ENCODE measurements around the gene GPR161. TPM values are rescaled to one million over a fixed set of nuclear protein-coding genes. Genes with fewer than 3 reads are reported as not detected.

Gene GPR161
- polyA plus RNA-seq, 2 of the 4 experiments (the other 2 are of a cell fraction) = 7.8 to 9.4 TPM

DNA sequence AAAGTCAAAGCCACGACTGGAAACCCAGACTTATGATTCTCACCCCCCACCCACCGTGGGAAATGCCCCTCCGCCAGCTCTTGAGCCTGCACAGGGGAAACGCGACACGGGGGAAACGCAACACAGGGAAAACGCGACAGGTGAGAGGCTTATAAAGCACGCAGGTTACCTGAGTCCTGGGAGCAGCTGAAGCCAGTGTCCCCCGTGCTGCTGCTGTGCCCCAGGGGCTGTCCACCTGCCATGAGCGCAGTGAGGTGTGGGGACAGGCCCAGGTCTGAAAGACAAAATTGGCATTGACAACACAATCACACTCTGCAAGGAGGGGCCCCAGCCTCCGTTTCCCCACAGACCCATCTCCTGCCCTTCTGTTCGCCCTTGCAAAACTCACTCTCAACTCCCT lies 46.3 kb downstream of the GPR161 start (continued):
- TF ChIP-seq, protein P1, sequence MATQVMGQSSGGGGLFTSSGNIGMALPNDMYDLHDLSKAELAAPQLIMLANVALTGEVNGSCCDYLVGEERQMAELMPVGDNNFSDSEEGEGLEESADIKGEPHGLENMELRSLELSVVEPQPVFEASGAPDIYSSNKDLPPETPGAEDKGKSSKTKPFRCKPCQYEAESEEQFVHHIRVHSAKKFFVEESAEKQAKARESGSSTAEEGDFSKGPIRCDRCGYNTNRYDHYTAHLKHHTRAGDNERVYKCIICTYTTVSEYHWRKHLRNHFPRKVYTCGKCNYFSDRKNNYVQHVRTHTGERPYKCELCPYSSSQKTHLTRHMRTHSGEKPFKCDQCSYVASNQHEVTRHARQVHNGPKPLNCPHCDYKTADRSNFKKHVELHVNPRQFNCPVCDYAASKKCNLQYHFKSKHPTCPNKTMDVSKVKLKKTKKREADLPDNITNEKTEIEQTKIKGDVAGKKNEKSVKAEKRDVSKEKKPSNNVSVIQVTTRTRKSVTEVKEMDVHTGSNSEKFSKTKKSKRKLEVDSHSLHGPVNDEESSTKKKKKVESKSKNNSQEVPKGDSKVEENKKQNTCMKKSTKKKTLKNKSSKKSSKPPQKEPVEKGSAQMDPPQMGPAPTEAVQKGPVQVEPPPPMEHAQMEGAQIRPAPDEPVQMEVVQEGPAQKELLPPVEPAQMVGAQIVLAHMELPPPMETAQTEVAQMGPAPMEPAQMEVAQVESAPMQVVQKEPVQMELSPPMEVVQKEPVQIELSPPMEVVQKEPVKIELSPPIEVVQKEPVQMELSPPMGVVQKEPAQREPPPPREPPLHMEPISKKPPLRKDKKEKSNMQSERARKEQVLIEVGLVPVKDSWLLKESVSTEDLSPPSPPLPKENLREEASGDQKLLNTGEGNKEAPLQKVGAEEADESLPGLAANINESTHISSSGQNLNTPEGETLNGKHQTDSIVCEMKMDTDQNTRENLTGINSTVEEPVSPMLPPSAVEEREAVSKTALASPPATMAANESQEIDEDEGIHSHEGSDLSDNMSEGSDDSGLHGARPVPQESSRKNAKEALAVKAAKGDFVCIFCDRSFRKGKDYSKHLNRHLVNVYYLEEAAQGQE (IDR thresholded peaks at IDR 0.05) = no peak
- no peak for TF ChIP-seq ELK1 (IDR thresholded peaks at IDR 0.05; ENCODE audit: low read depth, low read length)
- TF ChIP-seq RAD21 (conservative IDR thresholded peaks at IDR 0.05 in 1 of 2, IDR thresholded peaks at IDR 0.05 in 1 of 2) = no peak
- no peak for TF ChIP-seq HOXB13 (CRISPR knock-in tag; IDR thresholded peaks at IDR 0.05; ENCODE audit: low read depth)
- no peak for TF ChIP-seq KDM1A (IDR thresholded peaks at IDR 0.05; ENCODE audit: low read depth)

- Histone ChIP-seq H3K4me1 (peaks cover 13% of the 10 kb centered on the region), H3K9me3 (no peaks in the 10 kb centered on the region), H3K27ac (no peak overlapping the region), H3K4me2 (no peak overlapping the region), H3K4me3 (no peak overlapping the region)
- ChIA-PET POLR2A (no interaction called here), CTCF (interaction anchor here (0.9 to 10.5 kb wide), 4 partner anchors 7 to 55 kb away, joined by 3 to 94 read pairs (median 8); no protein-coding TSS in a partner anchor)
- 100% methylated on average over 2 of the region's 2 CpGs for WGBS (ENCODE audit: missing lambda C conversion rate)
- DNase-seq (ENCODE audit: low read depth in 1 of 2, low spot score in 1 of 2) (no peak), FAIRE-seq (no peak), ATAC-seq (no peak)
- TF ChIP-seq SMC3 (IDR thresholded peaks at IDR 0.05) (no peak), RARB (CRISPR knock-in tag; IDR thresholded peaks at IDR 0.05) (no peak), HDAC2 (IDR thresholded peaks at IDR 0.05) (no peak)
These were observed 46.8 kb downstream of the GPR161 start for GRCh38 chr1:168089979-168090337.

DNA sequence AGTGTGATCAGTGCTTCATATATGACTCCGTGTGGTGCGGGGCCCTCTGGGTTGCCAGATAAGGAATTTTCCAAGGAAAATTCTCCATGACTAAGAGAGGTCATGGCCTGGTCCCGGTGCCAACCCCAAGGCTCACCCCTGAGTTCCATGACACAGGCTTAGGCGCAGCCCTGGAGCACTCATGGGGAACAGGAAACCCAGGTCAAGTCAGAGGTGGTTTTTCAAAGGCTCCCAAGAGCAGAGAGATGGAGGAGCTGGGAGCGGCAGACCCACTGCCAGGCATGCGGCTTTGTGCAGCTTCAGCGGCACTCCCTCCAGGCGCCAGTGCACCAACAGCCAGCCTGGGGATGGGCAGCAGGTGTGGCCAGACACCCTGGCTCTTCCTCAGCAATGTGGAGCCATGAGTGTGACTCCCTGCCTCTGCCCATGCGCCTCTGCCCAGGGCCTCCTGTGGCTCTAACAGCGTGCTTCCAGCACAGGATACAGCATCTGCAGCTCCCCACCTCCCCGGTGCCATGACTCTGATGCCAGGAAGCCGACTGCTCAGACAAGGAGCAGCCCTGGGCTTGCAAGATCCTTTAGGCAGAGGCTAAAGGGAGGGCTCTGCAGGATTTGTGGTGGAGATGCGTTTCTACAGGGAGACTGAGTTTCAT lies 47.3 kb downstream of the GPR161 start:
- H3K4me3 ChIP-seq = no peak overlapping the region
- ChIA-PET POLR2A (no interaction called here), CTCF (interaction anchor here (0.9 to 10.5 kb wide), 4 partner anchors 6 to 56 kb away, joined by 3 to 94 read pairs (median 8); no protein-coding TSS in a partner anchor)
- peak overlapping the region in 1 of 2 experiments; percentile 40; a peak in 2 of 6 replicates for H3K27ac ChIP-seq
- WGBS (ENCODE audit: missing lambda C conversion rate) = 72% methylated on average over 13 of the region's 13 CpGs
- peaks cover 13% of the 10 kb centered on the region for H3K4me1 ChIP-seq
- DNase-seq (ENCODE audit: low read depth in 1 of 2, low spot score in 1 of 2) = no peak
- FAIRE-seq = no peak
- ATAC-seq = peak in 1 of 2 experiments; percentile 7; a peak in 1 of 6 replicates
- H3K9me3 ChIP-seq = no peaks in the 10 kb centered on the region
- peak overlapping the region; percentile 13; the same call in 1 of the 3 replicates for H3K4me2 ChIP-seq
- TF ChIP-seq EHF (CRISPR knock-in tag; IDR thresholded peaks at IDR 0.05) (no peak), E2F6 (IDR thresholded peaks at IDR 0.05; ENCODE audit: borderline replicate concordance, low read depth) (no peak), CEBPB (IDR thresholded peaks at IDR 0.05) (no peak), TP53 (CRISPR knock-in tag; IDR thresholded peaks at IDR 0.05) (no peak), RNF2 (IDR thresholded peaks at IDR 0.05; ENCODE audit: borderline replicate concordance, low read depth) (no peak), CBX2 (IDR thresholded peaks at IDR 0.05; ENCODE audit: borderline replicate concordance, low read depth) (no peak), ZC3H11A (IDR thresholded peaks at IDR 0.05) (no peak), RFX5 (IDR thresholded peaks at IDR 0.05) (no peak), KDM1A (IDR thresholded peaks at IDR 0.05; ENCODE audit: low read depth) (no peak), SMC3 (IDR thresholded peaks at IDR 0.05) (no peak), NPAS2 (CRISPR knock-in tag; IDR thresholded peaks at IDR 0.05; ENCODE audit: borderline replicate concordance) (no peak), HMGXB4 (CRISPR knock-in tag; IDR thresholded peaks at IDR 0.05; ENCODE audit: borderline replicate concordance) (no peak), RARB (CRISPR knock-in tag; IDR thresholded peaks at IDR 0.05) (no peak), RAD21 (conservative IDR thresholded peaks at IDR 0.05 in 1 of 2, IDR thresholded peaks at IDR 0.05 in 1 of 2) (no peak), MAFK (IDR thresholded peaks at IDR 0.05; ENCODE audit: partially characterized antibody) (no peak), JUNB (IDR thresholded peaks at IDR 0.05) (no peak), ZFP36 (IDR thresholded peaks at IDR 0.05; ENCODE audit: borderline replicate concordance, partially characterized antibody) (no peak)
- TF ChIP-seq, protein P2, sequence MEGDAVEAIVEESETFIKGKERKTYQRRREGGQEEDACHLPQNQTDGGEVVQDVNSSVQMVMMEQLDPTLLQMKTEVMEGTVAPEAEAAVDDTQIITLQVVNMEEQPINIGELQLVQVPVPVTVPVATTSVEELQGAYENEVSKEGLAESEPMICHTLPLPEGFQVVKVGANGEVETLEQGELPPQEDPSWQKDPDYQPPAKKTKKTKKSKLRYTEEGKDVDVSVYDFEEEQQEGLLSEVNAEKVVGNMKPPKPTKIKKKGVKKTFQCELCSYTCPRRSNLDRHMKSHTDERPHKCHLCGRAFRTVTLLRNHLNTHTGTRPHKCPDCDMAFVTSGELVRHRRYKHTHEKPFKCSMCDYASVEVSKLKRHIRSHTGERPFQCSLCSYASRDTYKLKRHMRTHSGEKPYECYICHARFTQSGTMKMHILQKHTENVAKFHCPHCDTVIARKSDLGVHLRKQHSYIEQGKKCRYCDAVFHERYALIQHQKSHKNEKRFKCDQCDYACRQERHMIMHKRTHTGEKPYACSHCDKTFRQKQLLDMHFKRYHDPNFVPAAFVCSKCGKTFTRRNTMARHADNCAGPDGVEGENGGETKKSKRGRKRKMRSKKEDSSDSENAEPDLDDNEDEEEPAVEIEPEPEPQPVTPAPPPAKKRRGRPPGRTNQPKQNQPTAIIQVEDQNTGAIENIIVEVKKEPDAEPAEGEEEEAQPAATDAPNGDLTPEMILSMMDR (IDR thresholded peaks at IDR 0.05) = no peak
- TF ChIP-seq, protein P3, sequence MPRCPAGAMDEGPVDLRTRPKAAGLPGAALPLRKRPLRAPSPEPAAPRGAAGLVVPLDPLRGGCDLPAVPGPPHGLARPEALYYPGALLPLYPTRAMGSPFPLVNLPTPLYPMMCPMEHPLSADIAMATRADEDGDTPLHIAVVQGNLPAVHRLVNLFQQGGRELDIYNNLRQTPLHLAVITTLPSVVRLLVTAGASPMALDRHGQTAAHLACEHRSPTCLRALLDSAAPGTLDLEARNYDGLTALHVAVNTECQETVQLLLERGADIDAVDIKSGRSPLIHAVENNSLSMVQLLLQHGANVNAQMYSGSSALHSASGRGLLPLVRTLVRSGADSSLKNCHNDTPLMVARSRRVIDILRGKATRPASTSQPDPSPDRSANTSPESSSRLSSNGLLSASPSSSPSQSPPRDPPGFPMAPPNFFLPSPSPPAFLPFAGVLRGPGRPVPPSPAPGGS (IDR thresholded peaks at IDR 0.05) = no peak

Data from A549 (cell line).